Measurements from ENCODE around the gene DUSP9.
"Not testable (repeated sequence)": the region's sequence is repeated elsewhere in the genome, so short reads cannot be mapped to it uniquely, and the experiment has no call there.

DUSP9 gene

GRCh38 chrX:153672531-153673427, 25.8 kb downstream of the DUSP9 start:
- H3K4me3 ChIP-seq (ENCODE audit: low read length): no peak overlapping the region
- no peak for DNase-seq (ENCODE audit: low read depth)
- TF ChIP-seq CTCF (IDR thresholded peaks at IDR 0.05; ENCODE audit: insufficient read depth, low read depth, low read length, missing control alignments): no peak

- DNase-seq (ENCODE audit: low read depth): no peak
- no peak within 1 kb of the TSS for H3K4me3 ChIP-seq (ENCODE audit: low read length)
- no peak for TF ChIP-seq CTCF (IDR thresholded peaks at IDR 0.05; ENCODE audit: insufficient read depth, low read depth, low read length, missing control alignments)
These were observed 26.6 kb downstream of the DUSP9 start, which contains the start of gene PNCK for GRCh38 chrX:153673428-153674218. Gene PNCK, minus strand, starts transcription at chrX:153673813. Its CDS starts 737 bp downstream, at chrX:153673076.

- no peak overlapping the region for H3K4me3 ChIP-seq (ENCODE audit: low read length)
- TF ChIP-seq CTCF (IDR thresholded peaks at IDR 0.05; ENCODE audit: insufficient read depth, low read depth, low read length, missing control alignments): no peak
- DNase-seq (ENCODE audit: low read depth): no peak
These were observed 27.3 kb downstream of the DUSP9 start for GRCh38 chrX:153674219-153674851.

- H3K4me3 ChIP-seq (ENCODE audit: low read length): no peak overlapping the region
- no peak for DNase-seq (ENCODE audit: low read depth)
- no peak for TF ChIP-seq CTCF (IDR thresholded peaks at IDR 0.05; ENCODE audit: insufficient read depth, low read depth, low read length, missing control alignments)
These were observed 34.2 kb downstream of the DUSP9 start for GRCh38 chrX:153681175-153681574.

GRCh38 chrX:153683486-153683885, 36.5 kb downstream of the DUSP9 start:
- H3K4me3 ChIP-seq (ENCODE audit: low read length); DNase-seq (ENCODE audit: low read depth): not testable (repeated sequence)

- TF ChIP-seq CTCF (IDR thresholded peaks at IDR 0.05; ENCODE audit: insufficient read depth, low read depth, low read length, missing control alignments): no peak
- DNase-seq (ENCODE audit: low read depth): no peak
- no peak overlapping the region for H3K4me3 ChIP-seq (ENCODE audit: low read length)
These were observed 37.6 kb downstream of the DUSP9 start for GRCh38 chrX:153684467-153685155.

Measured in epithelial cell of esophagus (primary cell).